ENCODE measurements around the gene PLAGL2.
"Not testable (repeated sequence)": the region's sequence is repeated elsewhere in the genome, so short reads cannot be mapped to it uniquely, and the experiment has no call there.

The PLAGL2 gene

DNA sequence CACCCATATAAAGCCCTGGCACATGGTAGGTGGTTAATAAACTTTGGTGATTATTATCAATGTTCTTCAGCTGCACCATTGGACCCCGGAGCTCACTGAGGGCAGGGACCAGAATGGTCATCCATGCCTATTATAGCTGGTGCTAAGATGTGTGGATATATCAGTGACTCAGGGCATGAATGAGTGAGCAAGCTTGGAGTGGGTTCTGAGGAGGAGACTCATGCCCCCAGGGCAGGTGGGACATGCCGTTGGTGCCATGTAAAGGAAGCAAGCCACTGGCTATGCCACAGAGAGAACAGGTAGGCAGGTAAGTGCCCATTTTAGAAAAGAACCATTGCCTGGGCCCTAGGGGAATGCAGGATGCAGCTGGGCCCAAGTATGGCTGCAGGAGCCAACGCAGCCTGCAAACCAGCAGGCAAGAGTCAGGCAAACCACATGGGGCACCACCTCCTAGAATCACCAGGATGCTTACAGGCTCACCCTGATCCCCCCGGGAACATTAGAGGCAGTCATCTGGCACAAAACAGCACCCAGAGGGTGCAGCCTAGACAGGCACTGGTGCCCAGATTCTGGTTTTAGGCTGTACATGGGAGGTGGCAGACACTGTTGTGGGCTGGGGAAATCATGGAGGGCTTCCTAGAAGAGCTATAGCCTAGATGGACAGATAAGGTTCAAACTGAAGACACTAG is 23.5 kb downstream of the PLAGL2 start:
- DNase-seq (ENCODE audit: low read depth): no peak

DNA sequence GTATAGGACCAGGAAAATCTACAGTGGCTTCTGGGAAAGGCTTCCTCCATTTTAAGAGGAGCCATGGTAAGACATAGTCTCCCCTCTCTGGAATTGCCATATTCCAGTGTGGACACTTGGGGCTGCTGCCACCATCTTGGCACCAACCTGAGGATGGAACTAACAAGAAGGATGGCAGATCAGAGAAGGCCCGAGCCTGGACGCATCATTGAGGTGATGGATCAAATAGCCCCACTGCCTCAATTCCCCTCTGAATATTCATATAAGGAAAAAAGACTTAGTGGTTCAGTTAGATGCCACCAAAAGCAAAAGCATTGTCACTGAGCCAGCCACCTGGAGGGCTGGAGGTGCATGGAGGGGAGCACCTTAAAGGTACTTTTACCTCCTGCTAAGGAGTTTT is 25.9 kb downstream of the PLAGL2 start:
- no peak for DNase-seq (ENCODE audit: low read depth)

DNA sequence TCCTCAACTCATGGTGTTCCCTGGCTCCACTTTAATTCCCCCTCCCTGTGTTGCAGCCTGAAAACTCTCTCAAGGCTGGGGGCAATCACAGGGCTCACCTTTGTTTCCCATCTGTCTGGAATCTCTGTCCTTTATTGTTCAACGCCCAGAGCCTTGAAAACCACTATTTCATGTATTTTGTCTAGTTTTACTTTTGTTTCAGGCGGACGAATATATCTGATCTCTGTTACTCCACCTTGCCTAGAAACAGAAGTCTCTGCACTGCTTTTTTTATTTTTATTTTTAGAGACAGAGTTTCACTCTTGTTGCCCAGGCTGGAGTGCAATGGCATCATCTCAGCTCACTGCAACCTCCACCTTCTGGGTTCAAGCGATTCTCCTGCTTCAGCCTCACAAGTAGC is 27.6 kb downstream of the PLAGL2 start:
- no peak for DNase-seq (ENCODE audit: low read depth)

DNA sequence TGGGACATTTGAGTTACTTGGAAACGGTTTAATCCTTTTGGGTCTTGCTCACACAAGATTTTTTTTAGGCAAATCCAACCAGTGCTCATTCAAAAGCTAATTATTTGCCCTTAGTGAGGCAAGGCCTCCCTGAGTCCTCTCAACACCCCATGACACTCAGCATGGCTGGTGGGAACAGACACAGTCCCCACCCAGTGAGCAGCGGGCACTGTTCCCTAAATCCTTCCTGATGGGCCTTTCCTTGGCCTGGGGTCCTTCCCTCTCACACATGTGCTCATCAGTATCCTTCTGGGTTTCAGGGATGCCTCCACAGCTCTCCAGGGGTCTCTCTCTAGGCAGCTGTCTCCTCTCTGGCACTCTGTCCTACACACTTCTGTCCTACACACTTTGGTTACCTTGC is 28.0 kb downstream of the PLAGL2 start:
- no peak for DNase-seq (ENCODE audit: low read depth)

DNA sequence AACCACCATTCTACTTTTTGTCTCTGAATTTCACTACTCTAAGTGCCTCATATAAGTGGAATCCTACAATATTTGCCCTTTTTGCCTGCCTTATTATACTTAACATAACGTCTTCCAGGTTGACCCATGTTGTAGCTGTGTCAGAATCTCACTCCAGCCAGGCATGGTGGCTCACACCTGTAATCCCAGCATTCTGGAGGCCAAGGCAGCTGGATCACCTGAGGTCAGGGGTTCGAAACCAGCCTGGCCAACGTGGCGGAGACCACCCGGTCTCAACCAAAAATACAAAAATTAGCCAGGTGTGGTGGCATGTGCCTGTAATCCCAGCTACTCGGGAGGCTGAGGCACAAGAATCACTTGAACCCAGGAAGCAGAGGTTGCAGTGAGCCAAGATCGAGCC is 29.8 kb downstream of the PLAGL2 start:
- not testable (repeated sequence) for DNase-seq (ENCODE audit: low read depth)

DNA sequence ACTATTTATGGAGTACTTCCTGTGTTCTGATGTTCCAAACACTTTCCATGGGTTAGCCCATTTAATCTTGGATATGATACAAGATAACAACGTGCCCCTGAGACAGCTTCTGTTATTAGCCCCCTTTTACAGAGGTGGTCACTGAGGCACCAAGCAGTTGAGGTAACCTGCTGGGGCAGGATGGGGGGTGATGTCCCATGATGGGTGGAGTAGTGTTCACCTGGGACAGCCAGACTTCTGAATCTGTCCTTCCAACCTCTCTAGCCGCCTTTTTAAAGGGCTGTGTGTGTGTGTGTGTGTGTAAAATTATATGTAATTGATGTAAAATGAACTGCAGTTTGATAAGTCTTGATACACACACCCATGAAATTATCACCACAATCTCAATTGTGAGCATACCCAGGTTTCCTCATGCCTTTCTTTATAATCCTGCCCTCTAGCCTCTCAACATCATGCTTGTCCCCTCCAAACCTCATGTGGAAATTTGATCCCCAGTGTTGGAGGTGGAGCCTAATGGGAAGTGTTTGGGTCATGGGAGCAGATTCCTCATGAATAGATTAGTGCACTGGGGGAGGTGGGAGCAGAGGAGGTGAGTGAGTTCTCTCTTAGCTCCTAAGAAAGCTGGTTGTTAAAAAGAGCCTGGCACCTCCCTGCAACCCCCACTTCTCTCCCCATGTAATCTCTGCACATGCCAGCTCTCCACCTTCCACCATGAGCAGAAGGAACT is 39.2 kb downstream of the PLAGL2 start:
- no peak for DNase-seq (ENCODE audit: low read depth)

DNA sequence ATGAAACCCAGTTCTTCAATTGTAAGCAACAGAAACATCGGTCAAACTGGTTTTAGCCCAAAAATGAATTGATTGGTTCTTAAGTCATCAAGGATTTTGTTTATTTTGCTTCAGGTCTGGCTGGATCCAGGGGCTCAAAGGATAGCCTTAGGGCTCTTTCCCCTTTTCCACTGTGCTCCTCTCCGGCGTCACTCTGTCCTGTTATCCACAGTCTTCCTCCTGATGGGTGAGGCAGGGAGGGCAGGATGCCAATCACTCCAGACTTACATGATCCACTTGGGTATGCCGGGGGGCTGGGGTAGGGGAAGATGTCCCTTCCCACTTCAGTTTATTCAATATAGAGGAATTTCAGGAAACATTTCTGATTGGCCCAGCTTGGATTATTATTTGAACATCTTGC is 40.0 kb downstream of the PLAGL2 start:
- no peak for DNase-seq (ENCODE audit: low read depth)

DNA sequence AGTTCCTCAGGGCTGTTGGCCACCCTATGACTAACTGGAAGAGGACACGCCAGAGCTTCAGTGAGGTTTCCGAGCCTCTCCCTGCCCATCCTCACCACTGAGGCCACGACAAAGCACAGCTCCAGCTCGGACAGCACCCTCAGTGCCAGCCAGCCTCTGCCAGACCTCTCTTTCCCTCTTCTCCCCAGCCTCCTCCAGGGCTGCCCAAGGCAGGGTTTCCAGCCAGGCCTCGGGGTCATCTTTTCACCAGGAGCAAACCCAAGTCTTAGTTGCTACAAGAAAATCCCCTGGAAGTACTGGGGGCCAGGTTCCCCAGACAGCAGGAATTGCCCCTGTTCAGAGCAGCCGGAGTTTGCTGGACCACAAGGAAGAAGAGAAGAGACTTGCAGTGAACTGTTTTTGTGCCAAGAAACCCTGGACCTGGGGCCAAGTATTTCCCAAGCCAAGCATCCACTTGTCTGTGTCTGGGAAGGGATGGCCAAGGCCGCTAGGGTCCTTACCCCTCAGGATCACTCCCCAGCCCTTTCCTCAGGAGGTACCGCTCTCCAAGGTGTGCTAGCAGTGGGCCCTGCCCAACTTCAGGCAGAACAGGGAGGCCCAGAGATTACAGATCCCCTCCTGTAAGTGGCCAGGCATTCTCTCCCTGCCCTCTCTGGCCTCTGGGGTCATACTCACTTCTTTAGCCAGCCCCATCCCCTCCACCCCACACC is 41.6 kb downstream of the PLAGL2 start:
- no peak for DNase-seq (ENCODE audit: low read depth)

DNA sequence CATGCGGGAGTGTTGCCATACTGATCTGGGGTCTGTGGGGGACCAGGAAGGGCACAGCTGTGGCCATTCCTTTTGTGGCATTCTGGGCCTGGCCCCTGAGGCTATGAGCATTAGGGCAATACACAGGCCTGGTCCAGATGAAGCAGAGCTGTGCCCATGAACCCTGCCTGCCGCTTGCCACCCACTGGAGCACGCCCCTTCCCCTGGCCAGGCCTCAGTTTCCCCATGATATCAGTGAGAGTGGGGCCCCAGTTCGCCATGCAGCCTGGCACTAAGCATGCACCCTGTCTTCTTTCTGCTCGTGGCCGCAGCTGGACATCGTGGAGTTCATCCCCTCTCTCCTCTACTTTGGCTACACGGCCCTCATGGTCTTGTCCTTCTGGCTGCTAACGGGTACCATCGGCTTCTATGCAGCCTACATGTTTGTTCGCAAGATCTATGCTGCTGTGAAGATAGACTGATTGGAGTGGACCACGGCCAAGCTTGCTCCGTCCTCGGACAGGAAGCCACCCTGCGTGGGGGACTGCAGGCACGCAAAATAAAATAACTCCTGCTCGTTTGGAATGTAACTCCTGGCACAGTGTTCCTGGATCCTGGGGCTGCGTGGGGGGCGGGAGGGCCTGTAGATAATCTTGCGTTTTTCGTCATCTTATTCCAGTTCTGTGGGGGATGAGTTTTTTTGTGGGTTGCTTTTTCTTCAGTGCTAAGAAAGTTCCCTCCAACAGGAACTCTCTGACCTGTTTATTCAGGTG is 42.4 kb downstream of the PLAGL2 start:
- no peak for DNase-seq (ENCODE audit: low read depth)

DNA sequence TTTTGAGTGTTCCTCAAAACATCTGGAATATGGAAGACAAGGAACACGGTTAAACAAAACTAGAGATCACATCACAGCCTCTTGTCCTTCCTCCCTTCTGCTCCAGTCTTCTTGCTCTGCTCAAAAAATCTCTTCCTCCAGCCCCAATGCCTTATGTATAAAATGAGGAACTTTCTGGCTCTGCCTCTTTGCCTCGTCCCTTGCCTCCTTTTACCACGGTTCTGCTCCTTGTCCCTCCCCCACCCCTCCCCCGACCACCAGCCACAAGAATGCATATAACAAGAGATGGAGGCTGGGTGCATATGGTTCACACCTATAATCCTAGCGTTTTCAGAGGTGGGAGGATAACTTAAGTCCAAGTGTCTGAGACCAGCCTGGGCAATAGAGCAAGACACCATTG is 43.6 kb downstream of the PLAGL2 start:
- no peak for DNase-seq (ENCODE audit: low read depth)

DNA sequence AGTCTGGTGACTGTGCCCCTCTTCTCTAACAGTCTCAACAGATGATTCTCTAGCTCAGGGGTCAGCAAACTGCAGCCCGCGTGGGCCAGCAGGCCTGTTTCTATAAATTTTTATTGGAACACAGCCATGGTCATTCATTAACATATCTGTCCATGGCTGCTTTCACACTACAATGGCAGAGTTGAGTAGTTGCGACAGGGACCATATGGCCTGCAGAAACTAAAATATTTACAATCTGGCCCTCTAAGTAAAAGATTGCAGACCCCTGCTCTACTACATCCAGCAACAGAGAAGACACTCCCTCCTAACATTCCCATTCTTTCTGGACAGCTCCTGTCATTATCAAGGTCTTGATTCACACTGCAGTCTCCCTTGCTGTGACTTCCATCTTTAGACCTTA is 45.2 kb downstream of the PLAGL2 start:
- no peak for DNase-seq (ENCODE audit: low read depth)

DNA sequence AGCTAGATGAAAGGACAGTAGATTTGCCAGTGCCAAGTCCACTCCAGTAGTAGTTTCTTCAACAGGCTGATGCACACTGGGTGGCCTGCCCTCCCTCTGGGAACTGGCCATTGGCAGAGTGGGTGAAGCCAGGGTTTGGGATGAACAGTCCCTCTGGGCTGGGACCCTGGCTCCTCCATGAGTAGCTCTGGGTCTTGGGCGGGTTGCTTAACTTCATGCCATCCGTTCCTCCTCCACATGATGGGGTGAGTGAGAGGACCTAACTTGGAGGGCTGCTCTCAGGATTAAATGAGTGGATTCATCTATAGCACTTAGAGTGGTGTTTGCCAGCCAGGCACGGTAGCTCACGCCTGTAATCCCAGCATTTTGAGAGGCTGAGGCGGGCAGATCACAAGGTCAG is 47.2 kb downstream of the PLAGL2 start:
- DNase-seq (ENCODE audit: low read depth): no peak

DNA sequence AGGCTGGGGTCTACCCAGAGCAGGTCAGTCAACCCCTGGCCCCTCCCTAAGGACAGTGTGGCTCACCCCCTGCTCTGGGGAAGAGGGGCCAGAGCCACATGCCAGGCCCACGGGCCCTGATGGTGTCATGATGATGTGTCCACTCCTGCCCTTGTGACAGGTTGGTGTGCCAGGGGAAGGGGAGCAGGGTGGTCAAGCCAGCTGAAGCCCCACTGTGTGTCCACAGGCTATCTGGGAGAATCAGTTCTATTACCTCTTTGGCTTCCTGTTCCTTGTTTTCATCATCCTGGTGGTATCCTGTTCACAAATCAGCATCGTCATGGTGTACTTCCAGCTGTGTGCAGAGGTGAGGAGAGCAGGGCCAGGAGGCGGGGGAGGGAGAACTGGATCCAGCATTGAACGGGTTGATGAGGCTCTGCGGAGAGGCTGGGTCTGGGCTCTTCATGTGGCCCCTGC is 47.7 kb downstream of the PLAGL2 start:
- DNase-seq (ENCODE audit: low read depth): no peak

DNA sequence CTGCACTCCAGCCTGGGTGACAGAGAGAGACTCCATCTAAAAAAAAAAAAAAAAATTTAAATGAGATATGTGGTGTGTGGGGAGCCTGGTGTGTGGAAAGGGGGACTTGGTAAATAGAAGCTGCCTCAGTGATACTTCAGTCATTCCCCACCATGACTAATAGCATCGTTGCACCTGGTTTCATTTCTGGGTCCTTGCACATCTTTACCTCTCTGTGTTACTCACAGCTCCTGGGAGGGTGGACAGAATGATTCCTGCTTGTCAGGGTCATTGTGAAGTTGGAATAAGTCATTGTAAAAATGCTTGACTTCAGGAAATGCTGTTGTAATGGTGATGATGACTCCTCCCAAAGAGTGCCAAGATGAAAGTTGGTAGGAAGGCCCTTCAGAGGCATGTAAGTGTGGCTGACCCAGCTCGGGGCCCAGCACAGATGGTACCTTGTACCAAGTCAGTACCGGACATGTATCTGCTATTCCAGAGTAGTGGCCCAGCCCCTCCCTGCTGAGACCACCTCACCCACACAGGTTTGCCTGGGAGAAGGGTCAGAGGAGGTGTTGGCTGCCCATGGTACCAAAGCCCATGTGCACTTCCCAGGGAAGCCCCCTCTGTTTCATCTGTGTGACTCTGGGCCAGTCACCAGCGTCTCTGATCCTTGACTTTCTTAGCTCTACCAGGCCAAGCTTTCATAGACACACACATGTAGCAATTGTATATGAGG is 48.4 kb downstream of the PLAGL2 start:
- no peak for DNase-seq (ENCODE audit: low read depth)

DNA sequence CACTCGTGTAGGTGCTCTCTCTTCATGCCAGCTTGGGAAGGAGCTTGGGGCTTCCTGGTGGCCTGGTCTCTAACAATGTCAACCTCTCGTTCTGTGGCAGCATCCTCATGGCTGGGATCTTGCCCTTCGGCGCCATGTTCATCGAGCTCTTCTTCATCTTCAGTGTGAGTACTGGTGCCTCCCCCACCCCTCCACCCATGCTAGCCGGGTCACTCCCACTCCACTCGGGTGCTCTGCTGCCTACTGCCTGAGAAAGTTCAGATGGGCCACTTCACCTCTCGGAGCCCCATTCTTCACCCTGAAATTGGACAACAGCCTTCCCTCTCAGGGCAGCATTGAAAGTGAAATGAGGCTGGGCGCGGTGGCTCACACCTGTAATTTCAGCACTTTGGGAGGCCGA is 49.2 kb downstream of the PLAGL2 start:
- DNase-seq (ENCODE audit: low read depth): no peak

DNA sequence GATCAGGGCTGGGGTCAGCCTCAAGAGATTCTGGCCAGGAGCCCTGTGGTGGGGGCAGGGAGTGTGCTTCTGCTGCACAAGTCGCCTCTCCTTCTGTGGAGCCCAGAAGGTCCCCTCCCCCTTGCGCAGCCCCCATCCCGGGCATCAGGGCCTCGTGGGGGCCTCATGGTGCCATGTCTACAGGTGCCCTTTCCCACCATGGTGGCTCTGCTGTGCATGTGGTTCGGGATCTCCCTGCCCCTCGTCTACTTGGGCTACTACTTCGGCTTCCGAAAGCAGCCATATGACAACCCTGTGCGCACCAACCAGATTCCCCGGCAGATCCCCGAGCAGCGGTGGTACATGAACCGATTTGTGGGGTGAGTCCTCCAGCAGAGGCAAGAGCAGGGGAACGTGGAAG is 49.9 kb downstream of the PLAGL2 start:
- DNase-seq (ENCODE audit: low read depth): no peak

DNA sequence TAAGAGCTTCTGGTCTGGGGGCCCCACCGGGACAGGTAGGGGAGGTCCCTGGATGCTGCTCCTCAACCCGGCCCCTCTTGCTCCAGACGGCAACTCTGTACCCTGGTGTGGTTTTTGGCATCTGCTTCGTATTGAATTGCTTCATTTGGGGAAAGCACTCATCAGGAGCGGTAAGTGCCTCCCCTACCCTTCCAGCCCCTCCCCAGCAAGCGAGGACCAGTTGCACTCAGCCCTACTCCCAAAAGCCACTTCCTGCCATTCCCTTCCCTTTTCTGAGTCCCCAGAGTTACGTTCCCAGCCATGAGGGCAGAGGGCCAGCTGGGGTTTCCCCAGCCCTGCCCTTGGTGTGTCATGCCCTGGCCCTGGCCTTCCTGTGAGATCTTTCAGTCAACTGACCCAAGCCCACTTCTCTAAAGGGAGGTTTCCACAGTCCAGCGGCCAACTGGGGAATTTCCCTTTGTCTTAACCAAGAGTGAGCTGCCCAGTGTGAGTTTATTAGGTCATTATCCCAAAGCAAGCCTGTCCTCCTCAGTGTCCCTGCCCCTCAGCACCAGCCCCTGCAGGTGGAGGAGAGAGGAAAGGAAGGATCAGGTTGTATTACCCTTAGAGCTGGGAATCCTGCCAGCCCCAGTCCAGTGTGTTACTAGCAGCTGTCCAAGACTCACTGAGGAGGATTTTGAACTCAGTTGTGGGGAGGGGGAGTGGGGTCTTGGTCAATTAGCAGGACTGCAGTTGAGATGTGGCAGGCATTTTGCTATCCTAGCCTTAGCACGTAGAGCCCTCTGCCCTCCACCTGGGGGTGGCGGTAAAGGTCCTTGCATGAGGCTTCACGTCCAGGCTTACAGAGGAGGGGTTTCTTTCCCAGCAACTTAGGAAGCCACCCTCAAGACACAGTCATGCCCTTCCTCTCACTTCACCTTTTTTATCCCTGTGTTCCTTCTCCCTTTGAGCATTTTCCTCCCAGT is 52.2 kb downstream of the PLAGL2 start:
- DNase-seq (ENCODE audit: low read depth): no peak

DNA sequence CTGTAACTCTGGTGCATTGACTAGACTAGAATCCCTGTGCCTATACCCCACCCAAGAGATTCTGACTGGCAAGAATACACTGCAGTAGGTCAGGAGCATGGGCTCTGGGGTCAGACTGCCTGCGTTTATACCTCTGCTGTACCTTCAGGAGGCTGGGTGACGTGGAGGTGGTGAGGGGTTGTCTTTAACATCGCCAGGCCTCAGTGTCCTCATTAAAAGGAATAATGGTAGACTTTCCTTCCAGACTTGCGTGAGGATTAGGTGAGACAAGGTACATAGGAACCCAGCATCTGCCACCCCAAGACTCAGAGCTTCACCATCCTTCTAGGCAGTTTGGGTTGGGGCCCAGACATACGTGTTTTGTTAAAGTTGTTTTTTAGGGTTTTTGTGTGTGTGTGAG is 53.8 kb downstream of the PLAGL2 start:
- DNase-seq (ENCODE audit: low read depth): no peak

DNA sequence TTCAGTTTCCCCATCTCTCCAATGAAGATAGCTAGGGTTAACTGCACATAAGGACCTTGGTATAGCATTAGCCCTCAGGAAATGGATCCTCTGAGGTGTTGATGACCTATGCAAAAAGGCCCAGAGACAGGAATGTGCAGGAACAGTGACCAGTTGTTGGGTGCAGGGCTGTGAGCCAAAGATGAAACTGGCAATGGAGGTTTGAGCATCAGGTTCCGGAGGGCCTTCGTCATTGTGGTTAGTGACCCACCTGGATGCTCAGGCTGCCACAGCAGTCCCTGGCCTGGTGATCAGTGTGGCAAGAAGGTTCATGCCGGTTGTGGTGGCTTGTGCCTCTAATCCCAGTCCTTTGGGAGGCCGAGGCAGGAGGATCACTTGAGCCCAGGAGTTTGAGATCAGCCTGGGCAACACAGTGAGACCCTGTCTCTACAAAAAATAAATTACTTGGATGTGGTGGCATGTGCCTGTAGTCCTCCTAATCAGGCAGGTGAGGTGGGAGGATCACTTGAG is 54.3 kb downstream of the PLAGL2 start:
- DNase-seq (ENCODE audit: low read depth): no peak

DNA sequence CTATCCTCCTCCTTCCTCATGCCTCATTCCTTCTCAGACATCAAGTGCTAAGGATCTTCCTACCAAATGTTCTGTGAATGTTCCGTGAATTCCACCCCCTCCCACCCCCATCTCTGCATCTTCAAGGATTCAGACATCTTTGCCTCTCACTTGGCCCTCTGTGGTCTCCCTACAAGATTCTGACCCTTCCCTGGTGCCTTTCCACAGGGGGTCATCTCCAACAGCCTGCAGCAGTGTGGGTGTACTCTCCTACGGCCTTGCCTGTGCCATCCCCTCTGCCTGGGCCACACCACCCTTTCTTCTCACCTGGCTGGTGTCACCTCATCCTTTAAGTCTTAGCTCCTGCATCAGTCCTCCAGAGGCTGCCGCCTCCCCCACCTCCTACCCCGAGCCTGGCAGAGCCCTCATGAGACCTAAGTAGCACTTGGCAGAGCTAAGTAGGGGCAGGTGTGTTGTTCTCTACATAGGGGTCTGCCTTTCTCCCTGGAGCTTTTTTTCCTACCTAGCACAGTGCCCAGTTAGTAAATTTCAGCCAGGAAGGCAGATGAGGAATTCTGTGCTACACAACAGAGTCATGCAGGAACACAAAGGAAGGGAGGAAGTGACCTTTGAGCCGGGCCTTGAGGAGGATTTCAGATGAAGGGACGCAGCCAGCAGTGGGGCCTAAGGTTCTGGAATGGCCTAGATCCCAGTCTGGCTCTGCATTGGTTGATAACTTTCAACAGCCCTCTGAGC is 55.0 kb downstream of the PLAGL2 start:
- no peak for DNase-seq (ENCODE audit: low read depth)
